Measurements from ENCODE around the gene UBE2J2. TPM values are rescaled to one million over a fixed set of nuclear protein-coding genes. Genes with fewer than 3 reads are reported as not detected.

The UBE2J2 gene
- 18.0 and 21.2 TPM in 2 replicates for polyA plus RNA-seq (2011; rRNA removed)
- 41.8 and 50.2 TPM in 2 replicates for polyA plus RNA-seq (2012; cell fraction: cytosol; rRNA removed)
- polyA plus RNA-seq (2012; cell fraction: nucleus; rRNA removed), result 69.6 and 74.6 TPM in 2 replicates
- polyA plus RNA-seq (2017; fragmentation: RNase III; extraction: RNeasy Plus Mini Kit Qiagen cat#74134 plus additional on column Dnase treatment), result 35.2 to 38.0 TPM (median 36.2 TPM) in 3 replicates
- polyA minus RNA-seq (2011; rRNA and poly(A)+ RNA removed), result 14.5 and 16.3 TPM in 2 replicates

GRCh38 chr1:1273512-1274298 is at the start of gene UBE2J2:
UBE2J2 (minus strand) TSS chr1:1273854; CDS start chr1:1267992, 5,862 bp downstream.
- H3K4me1 ChIP-seq, result peaks cover 17% of the 10 kb centered on the region
- DNase-seq (ENCODE audit: low read depth in 1 of 2, low spot score in 1 of 2), result peak; percentile 75 to 93
- peak; percentile 94 to 95 for ATAC-seq
- no peak for FAIRE-seq
- peak within 1 kb of the TSS; percentile 93 for H3K4me2 ChIP-seq
- H3K4me3 ChIP-seq, result peak within 1 kb of the TSS; percentile 99
- TF ChIP-seq CHD2 (IDR thresholded peaks at IDR 0.05; ENCODE audit: low read length, partially characterized antibody) (peak; percentile 38), RARB (CRISPR knock-in tag; IDR thresholded peaks at IDR 0.05) (no peak), BCL3 (IDR thresholded peaks at IDR 0.05) (0 out of 3 replicates have a peak, but pooled peaks have one; percentile 45), JUN (IDR thresholded peaks at IDR 0.05) (peak; percentile 24 to 82; a peak in 3 of 5 replicates), KDM1A (IDR thresholded peaks at IDR 0.05; ENCODE audit: low read depth) (no peak), POLR2A (IDR thresholded peaks at IDR 0.05; ENCODE audit: low read length) (peak; percentile 65)
- TF ChIP-seq, protein P1, sequence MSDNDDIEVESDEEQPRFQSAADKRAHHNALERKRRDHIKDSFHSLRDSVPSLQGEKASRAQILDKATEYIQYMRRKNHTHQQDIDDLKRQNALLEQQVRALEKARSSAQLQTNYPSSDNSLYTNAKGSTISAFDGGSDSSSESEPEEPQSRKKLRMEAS (IDR thresholded peaks at IDR 0.05), result peak; percentile 36; the same call in 1 of the 2 replicates
- TF ChIP-seq, protein P2, sequence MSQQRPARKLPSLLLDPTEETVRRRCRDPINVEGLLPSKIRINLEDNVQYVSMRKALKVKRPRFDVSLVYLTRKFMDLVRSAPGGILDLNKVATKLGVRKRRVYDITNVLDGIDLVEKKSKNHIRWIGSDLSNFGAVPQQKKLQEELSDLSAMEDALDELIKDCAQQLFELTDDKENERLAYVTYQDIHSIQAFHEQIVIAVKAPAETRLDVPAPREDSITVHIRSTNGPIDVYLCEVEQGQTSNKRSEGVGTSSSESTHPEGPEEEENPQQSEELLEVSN (IDR thresholded peaks at IDR 0.05; ENCODE audit: borderline replicate concordance, low read depth), result peak; percentile 38; the same call in 1 of the 2 replicates
- ChIA-PET CTCF (interaction anchor here (0.6 to 1.0 kb wide), 2 partner anchors 17 to 78 kb away, joined by 3 read pairs; no protein-coding TSS in a partner anchor), POLR2A (interaction anchor here (0.6 to 0.7 kb wide), 2 partner anchors 8 to 16 kb away, joined by 3 to 5 read pairs; no protein-coding TSS in a partner anchor)
- no CpG with 5 or more reads among the region's 105 CpGs for WGBS (ENCODE audit: missing lambda C conversion rate)
- peak within 1 kb of the TSS; percentile 95 to 99 for H3K27ac ChIP-seq
- no peaks in the 10 kb centered on the region for H3K9me3 ChIP-seq

DNA sequence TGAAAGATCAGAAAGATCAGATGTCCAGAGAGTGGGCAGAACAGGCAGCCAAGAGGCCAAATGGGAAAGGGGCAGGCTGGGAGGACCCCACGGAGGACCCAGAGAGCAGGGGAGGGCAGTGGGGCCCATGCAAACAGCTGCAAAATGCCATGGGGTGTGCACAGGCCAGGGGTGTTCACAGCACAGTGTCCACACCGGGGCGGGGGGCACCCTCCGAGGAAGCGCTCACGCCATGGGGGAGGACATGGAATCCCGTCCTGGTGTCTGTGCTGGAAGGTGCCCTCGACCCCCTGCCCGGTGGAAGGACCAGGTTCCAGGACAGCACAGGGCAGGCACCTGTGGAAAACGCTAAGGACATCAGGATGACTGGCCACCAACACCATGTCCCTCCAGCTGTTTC is 49.3 kb upstream of the UBE2J2 start:
- H3K27ac ChIP-seq, result no peak overlapping the region
- FAIRE-seq (no peak), ATAC-seq (no peak), DNase-seq (ENCODE audit: low read depth in 1 of 2, low spot score in 1 of 2) (no peak)
- no peaks in the 10 kb centered on the region for H3K9me3 ChIP-seq
- ChIA-PET POLR2A (no interaction called here), CTCF (interaction anchor here (1.0 kb wide), 1 partner anchor 303 kb away, joined by 3 read pairs; the partner anchor contains the start of gene AGRN)
- H3K4me1 ChIP-seq, result peaks cover 20% of the 10 kb centered on the region
- H3K4me3 ChIP-seq, result no peak overlapping the region
- peak overlapping the region; percentile 61 for H3K4me2 ChIP-seq
- WGBS (ENCODE audit: missing lambda C conversion rate), result 87% methylated on average over 2 of the region's 10 CpGs
- TF ChIP-seq CBX8 (IDR thresholded peaks at IDR 0.05) (no peak), EP300 (IDR thresholded peaks at IDR 0.05) (no peak), RARB (CRISPR knock-in tag; IDR thresholded peaks at IDR 0.05) (no peak), RAD21 (conservative IDR thresholded peaks at IDR 0.05 in 1 of 2, IDR thresholded peaks at IDR 0.05 in 1 of 2) (no peak), HOXB13 (CRISPR knock-in tag; IDR thresholded peaks at IDR 0.05; ENCODE audit: low read depth) (no peak), ZFP36 (IDR thresholded peaks at IDR 0.05; ENCODE audit: borderline replicate concordance, partially characterized antibody) (no peak), BCL3 (IDR thresholded peaks at IDR 0.05) (no peak), POLR2A (IDR thresholded peaks at IDR 0.05; ENCODE audit: low read length) (no peak), EHMT2 (IDR thresholded peaks at IDR 0.05; ENCODE audit: low read depth) (no peak)
- TF ChIP-seq, protein P1 (IDR thresholded peaks at IDR 0.05), result no peak
- TF ChIP-seq, protein P2 (IDR thresholded peaks at IDR 0.05; ENCODE audit: borderline replicate concordance, low read depth), result no peak
- TF ChIP-seq, protein P3, sequence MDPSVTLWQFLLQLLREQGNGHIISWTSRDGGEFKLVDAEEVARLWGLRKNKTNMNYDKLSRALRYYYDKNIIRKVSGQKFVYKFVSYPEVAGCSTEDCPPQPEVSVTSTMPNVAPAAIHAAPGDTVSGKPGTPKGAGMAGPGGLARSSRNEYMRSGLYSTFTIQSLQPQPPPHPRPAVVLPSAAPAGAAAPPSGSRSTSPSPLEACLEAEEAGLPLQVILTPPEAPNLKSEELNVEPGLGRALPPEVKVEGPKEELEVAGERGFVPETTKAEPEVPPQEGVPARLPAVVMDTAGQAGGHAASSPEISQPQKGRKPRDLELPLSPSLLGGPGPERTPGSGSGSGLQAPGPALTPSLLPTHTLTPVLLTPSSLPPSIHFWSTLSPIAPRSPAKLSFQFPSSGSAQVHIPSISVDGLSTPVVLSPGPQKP (IDR thresholded peaks at IDR 0.05; ENCODE audit: low read depth, low read length), result no peak
